GM18909 (cell line): ENCODE measurements around the gene PIWIL4.
A peak's percentile ranks its signal among the peaks of the same experiment; 100 is the strongest.

ENCODE experiments used
- ATAC-seq: cut with Tn5 transposase; IDR thresholded peaks from one replicate; pipeline ENCODE4 v1.9.1; 2021; ENCODE audit warnings: mild to moderate bottlenecking; ENCODE audit not compliant: unreplicated experiment, poor library complexity

Gene PIWIL4

DNA sequence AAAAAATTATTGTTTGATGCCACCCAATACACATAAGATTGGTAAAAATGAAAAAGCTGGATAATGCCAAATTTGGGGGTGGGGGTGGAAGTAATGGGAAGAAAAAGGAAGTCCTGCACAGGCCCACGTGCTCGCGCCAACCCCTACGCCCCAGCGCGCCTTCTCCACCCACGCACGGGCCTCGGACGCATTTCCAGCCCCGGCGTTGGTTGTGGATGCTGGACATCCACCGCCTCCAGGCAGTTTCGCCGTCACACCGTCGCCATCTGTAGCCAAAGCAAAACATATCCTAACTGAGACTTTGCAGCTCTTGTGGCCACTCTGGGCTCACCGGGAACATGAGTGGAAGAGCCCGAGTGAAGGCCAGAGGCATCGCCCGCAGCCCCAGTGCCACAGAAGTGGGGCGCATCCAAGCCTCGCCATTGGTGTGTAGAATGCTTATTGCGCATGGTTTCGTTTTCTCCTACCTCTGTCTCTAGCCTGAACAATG, at the start of gene PIWIL4:
Gene PIWIL4 (plus strand): TSS at position 188 of the 490 bp plus-strand sequence. CDS start 151 bp downstream, at position 339.
- no peak for ATAC-seq

DNA sequence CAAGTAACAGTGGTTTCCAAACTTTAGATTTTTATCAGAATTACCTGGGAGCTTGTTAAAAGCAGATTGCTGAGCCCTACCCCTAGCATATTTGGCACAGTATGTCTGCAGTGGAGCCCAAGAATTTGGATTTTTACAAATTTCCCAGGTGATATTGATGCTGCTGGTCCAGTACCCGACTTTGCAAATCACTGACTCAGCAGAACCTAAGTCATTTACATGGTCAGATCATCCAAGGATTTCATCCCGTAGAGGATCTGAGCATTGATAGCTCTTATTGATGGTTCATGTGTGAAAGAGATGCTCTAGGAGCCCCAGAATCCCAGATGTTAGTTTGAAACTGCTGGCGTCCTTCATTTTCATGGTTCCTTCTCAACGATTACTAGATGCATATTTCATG, 48.9 kb upstream of the PIWIL4 start:
- ATAC-seq, result no peak

DNA sequence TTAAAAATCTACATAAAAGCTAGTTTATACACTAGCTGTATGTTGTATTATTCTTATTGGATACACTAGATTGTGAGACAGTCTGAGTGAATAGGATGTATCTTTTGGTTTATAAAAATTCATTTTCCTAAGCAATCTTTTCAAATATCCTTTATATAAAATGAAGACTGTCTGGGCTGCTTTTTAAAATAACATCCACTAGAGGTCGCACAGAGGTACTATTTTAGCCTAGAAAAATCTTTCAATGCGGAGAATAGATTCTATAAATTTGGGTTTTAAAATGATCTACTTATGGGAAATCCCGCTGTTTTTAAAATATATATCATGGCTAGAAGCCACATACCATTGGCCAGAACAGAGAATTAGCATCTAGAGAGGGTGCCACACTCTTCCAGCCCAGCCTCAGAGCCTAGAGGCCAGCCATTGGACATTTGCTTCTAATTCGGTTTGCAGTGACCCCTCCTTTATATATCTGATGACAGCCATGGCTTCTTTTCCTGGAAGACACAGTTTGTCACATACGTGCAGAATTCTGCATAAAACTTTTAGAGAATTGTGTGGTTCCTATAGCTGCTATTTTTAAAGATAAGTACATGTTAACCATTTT, 47.6 kb upstream of the PIWIL4 start:
- ATAC-seq, result peak; percentile 42

DNA sequence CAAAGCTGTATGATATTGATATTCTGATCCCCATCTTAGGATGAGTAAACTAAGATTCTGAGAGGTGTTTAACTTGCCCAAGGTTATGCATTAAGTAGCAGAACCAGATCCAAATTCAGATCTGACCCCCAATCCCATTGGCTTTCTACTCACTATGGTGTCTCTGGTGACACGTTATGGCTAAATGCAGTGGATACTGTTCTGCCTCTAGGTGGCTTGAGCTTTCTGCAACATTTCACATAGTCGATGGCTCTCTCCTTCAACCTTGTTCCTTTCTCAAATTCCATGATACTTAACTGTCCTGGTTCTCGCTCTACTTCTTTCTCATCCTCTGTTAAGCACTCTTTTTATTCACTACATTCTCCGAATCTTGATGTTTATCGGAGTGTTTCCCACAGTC, 45.5 kb upstream of the PIWIL4 start:
- ATAC-seq, result peak; percentile 69

DNA sequence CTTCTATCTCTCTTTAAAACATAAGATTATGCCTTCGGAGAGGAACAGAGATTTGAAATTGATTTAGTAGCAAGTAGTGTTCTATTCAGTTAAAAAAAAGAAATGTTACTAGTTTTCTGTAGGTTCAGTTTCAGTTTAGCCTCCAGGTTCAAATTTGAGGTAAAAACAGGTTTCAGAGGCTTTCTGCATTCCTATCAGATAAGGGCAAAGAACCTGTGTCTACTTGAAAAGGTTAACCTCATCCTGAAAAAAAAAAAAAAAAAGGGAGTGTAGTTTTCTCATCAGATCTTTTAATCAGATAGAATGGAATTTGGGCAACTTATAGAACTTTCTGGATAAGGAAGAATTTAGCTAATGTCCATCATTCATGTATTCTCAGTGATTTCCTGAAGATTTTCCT, 42.8 kb upstream of the PIWIL4 start:
- ATAC-seq, result no peak

DNA sequence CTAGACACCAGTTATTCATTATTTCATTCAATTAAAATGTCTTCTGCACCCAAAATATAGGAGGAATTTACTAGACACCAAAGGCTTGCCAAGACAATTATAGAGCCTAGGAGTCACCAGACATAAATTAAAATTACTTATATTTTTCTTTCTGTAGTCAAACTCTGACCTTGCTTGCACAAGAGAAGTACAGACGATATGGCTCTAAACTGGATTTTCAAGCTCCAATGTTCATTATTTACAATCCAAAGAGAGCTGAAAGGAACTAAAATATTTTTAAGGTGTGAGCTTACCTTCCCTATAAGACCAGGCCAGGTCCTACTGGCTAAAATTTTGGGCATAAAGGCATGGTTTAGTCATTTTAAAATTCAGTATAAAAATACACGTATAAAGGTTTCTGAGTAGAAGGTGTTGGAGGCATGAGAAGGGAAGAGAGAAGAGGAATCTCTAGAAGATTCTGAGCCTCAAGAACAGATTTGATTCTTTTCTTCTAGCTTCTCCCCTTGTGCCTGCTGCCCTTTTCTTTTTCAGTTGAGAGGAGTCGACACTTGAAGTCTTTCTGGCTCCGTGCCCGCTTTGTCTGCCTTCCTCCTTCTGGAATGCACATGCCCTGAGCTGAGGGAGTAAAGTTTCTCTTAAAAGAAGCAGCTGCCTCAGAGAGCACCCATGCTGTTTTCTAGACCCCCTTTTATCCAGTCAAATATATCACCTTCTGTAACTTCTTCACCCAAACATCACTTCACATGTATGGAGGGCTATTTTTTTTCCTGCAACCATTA, 41.4 kb upstream of the PIWIL4 start:
- no peak for ATAC-seq

DNA sequence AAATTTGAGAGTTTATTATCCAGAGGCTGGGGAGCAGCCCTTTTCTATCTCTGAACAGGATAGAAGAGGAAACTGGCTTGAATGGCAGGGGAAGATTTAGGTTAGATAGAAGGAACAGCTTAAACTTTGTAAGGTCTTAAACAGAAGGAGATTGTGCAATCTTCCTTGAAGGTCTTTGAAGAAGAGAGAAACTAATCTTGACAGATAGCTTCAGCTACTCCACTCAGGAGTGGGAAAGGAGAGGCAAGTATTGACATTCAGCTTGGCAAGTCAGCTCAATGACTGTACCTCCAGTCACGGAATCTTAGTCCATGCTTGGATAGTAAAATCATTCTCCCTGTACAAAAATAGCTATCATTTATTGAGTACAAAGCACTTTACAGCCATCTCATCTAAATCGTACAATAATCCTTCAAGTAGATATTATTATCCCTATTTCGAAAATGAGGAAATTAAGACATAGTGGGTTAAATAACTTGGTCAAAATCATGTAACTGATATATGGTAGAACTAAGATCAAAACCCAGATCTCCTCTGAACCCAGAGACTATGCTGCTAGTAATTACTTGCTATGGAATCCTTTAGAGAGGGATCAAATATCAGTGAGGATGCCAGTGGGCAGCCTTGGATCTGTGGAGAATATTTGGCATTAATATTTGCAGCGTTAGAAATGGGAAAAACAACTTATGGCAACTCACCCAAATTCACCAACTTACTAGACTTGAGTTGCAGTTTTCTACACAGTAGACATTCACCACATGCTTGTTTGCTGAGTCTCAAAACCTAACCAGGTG, 40.3 kb upstream of the PIWIL4 start:
- no peak for ATAC-seq

DNA sequence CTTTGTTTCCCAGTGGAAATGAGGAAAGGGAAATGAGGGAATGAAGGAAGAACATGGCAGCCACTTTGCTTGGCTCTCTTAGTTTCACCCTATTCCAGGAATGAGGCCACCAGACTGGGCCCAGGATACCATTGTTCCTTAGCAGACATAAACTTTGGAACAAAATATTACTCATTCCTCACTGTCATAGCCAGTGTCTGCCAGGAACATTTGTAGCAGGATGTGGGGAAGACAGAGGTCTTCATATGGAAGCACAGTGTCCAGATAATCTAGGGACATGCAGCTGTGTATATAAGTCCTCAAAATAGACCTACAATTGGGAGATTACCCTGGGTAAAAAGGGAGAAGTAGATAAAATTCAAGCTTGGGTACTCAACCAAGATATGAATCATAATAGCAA, 38.6 kb upstream of the PIWIL4 start:
- ATAC-seq, result no peak

DNA sequence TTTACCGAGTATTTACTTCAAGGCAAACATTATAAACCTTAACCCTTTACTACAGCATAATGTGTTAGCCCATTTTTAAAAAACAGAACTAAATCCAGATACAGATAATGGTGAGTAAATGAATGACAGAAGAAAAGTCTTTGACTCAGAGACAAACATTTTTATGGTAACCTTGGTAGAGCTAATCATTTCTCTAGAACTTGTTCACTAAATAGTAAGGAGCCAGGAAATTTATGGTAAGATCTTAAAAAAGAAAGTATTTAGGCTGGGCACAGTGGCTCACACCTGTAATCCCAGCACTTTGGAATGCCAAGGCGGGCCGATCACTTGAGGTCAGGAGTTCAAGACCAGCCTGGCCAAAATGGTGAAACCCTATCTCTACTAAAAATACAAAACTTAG, 35.0 kb upstream of the PIWIL4 start:
- no peak for ATAC-seq

DNA sequence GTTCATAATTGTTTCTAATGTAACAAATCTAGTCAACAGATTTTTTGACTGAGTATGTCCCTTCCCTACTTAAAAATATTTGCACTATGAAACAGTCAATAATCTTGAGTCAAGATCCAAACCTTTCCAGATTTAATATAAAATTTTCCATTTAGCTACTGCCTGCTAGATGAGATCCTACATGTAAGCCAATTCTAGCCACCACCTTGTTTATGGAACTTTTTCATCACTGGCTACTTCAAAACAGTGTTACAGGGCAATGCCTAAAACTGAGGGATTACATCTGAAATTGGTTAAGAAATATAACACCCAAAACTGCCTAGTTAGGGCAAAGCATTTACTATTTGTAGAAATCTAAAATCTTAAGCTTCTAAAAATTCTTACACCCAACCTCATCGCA, 34.0 kb upstream of the PIWIL4 start:
- no peak for ATAC-seq

DNA sequence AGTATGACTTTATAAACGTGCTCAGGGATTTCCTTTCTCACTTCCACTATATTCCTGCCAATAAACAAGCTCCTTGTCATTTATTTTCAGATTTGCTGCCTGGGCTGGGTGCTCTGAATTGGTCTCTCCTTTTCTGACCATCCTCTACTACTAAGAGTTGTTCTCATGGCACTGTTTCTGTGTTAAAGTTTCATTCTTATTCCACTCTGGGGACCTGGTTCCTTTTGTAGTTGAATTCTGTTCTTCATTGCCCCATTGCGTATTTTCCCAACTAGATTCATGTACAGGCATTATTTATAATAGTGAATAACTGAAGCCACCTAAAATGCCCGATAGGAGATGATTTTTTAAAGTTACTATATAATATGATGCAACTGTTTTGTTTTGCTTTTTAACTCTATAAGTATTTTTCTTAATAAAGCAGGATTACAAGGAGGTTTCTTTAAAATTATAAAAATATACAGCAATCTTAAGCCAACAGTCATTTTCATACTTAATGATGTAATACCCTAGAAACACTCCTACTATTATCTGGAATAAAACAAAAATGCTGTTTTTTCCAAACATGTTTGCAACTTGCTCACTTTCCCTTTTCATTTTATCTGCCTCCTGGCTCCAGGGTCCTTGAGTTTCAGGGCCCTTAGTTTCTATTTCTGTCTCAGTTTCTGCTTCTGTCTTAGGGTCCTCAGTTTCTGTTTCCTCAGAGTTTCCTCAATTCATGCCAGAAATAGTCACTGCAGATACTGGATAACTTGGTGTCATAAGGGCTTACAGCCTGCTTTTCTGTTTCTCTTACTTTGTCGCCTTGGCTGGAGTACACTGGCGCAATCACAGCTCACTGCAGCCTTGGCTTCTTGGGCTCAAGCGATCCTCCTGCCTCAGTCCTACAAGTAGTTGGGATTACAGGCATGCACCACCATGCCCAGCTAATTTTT, 33.2 kb upstream of the PIWIL4 start:
- ATAC-seq, result no peak

DNA sequence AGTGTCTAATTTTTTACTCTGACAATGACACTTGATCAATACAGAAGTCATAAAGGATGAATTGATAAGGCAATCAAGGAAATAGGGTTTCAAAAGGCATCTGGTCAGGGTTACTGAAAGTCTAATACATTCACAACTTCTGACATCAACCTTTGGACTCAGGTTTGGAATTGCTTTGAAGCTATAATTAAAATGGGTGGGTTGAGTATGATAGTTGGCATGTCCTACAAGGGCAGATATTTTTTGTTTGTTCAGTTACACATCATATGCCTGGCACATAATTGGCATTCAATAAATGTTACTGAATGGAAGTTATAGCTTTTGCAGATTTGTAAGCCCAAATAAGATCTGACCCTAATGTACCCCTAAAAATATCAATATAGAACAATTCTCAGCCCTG, 30.8 kb upstream of the PIWIL4 start:
- no peak for ATAC-seq

DNA sequence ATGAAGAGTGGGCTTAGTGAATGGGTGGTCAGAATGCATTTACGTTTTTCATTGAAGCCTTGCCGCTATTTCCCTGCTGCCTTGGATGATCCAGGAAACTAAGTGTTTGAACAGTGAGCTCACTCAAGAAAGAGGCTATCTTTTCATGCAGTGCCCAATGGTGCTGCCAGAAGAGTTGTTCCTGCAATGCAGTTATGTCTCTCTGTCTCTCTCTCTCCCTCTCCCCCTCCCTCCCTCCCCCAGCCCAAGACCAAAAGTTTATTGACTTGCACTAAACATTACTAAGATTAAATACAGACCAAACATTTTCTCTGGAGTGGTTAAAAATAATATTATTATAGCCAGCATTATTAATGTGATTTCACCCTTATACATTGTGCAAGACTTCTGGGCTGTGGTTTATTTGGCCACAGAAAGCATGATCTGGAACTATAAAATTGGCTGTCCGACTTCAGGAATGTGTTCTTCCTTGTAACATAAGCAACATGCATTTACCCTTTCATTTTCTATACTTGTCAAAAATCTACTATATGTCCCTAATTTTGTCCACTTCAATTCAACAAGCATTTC, 30.1 kb upstream of the PIWIL4 start:
- ATAC-seq, result no peak

DNA sequence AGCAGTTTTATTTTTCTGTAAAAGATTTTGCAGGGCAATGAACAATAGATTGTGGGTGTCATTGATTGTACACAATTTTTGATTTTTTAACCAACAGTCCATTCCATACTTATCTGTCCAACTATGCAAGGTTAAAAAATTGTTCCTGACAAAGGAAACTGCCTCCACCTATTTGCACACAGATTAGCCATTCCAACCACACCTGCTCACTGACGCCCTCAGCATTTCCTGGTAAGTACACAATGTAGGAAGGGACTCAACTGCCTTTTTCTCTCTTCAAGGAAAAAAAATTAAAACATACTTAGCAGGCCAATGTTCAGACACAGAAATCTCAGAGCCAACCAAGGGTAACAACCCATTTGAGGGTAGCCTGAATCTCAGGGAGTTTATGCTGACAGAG, 27.7 kb upstream of the PIWIL4 start:
- ATAC-seq, result no peak

DNA sequence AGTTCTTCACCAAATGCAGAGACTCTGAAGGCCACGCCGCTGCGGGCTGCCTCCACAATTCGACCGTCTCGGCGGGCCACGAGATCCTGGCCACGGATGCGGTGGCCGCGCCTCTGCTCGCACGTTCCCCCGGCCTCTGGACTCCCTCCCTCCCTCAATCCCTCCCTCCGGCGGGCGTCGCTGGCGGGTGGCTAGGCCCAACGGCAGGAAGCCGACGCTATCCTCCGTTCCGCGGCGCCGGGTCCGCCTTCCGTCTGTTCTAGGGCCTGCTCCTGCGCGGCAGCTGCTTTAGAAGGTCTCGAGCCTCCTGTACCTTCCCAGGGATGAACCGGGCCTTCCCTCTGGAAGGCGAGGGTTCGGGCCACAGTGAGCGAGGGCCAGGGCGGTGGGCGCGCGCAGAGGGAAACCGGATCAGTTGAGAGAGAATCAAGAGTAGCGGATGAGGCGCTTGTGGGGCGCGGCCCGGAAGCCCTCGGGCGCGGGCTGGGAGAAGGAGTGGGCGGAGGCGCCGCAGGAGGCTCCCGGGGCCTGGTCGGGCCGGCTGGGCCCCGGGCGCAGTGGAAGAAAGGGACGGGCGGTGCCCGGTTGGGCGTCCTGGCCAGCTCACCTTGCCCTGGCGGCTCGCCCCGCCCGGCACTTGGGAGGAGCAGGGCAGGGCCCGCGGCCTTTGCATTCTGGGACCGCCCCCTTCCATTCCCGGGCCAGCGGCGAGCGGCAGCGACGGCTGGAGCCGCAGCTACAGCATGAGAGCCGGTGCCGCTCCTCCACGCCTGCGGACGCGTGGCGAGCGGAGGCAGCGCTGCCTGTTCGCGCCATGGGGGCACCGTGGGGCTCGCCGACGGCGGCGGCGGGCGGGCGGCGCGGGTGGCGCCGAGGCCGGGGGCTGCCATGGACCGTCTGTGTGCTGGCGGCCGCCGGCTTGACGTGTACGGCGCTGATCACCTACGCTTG, 23.2 kb upstream of the PIWIL4 start, which contains the start of gene FUT4:
Gene FUT4 (plus strand): TSS at position 227 of the 951 bp plus-strand sequence. CDS start 213 bp downstream, at position 440.
- ATAC-seq, result peak; percentile 84

DNA sequence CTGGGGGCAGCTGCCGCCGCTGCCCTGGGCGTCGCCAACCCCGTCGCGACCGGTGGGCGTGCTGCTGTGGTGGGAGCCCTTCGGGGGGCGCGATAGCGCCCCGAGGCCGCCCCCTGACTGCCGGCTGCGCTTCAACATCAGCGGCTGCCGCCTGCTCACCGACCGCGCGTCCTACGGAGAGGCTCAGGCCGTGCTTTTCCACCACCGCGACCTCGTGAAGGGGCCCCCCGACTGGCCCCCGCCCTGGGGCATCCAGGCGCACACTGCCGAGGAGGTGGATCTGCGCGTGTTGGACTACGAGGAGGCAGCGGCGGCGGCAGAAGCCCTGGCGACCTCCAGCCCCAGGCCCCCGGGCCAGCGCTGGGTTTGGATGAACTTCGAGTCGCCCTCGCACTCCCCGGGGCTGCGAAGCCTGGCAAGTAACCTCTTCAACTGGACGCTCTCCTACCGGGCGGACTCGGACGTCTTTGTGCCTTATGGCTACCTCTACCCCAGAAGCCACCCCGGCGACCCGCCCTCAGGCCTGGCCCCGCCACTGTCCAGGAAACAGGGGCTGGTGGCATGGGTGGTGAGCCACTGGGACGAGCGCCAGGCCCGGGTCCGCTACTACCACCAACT, 22.4 kb upstream of the PIWIL4 start:
- no peak for ATAC-seq

DNA sequence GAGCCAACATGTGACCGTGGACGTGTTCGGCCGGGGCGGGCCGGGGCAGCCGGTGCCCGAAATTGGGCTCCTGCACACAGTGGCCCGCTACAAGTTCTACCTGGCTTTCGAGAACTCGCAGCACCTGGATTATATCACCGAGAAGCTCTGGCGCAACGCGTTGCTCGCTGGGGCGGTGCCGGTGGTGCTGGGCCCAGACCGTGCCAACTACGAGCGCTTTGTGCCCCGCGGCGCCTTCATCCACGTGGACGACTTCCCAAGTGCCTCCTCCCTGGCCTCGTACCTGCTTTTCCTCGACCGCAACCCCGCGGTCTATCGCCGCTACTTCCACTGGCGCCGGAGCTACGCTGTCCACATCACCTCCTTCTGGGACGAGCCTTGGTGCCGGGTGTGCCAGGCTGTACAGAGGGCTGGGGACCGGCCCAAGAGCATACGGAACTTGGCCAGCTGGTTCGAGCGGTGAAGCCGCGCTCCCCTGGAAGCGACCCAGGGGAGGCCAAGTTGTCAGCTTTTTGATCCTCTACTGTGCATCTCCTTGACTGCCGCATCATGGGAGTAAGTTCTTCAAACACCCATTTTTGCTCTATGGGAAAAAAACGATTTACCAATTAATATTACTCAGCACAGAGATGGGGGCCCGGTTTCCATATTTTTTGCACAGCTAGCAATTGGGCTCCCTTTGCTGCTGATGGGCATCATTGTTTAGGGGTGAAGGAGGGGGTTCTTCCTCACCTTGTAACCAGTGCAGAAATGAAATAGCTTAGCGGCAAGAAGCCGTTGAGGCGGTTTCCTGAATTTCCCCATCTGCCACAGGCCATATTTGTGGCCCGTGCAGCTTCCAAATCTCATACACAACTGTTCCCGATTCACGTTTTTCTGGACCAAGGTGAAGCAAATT, 21.7 kb upstream of the PIWIL4 start:
- ATAC-seq, result no peak
